Astrocyte of the spinal cord (primary cell): ENCODE results near the gene NELL2.

Experiments
- DNase-seq: peaks from one replicate; pipeline ENCODE4 v3.0.0; 2011; ENCODE audit warnings: low read depth, low spot score
- H3K4me3 ChIP-seq: 2 replicates; pipeline ENCODE4 v1.5.1; 2011; ENCODE audit warnings: low read depth, mild to moderate bottlenecking, low read length, moderate library complexity
- CTCF ChIP-seq: IDR thresholded peaks from 2 replicates; pipeline ENCODE4 v1.5.1; 2012; ENCODE audit warnings: low read depth, mild to moderate bottlenecking, low read length, inconsistent platforms
- in situ Hi-C: cut with HindIII; loops from 2 replicates; pipeline ENCODE4 v1.10.0; 2017; ENCODE audit warnings: low sequenced_read_pairs

Gene NELL2

GRCh38 chr12:44716711-44717110 lies 159.4 kb downstream of the NELL2 start:
- no peak for TF ChIP-seq CTCF
- DNase-seq, result no peak
- no peak overlapping the region for H3K4me3 ChIP-seq
- in situ Hi-C loops, result no loop called here

GRCh38 chr12:44711736-44712135 lies 164.4 kb downstream of the NELL2 start:
- TF ChIP-seq CTCF, result no peak
- no peak for DNase-seq
- H3K4me3 ChIP-seq, result no peak overlapping the region
- in situ Hi-C loops, result no loop called here

- in situ Hi-C loops, result no loop called here
- H3K4me3 ChIP-seq, result no peak overlapping the region
- no peak for DNase-seq
- TF ChIP-seq CTCF, result no peak
Observed at GRCh38 chr12:44709166-44709565, 166.9 kb downstream of the NELL2 start.

- TF ChIP-seq CTCF, result no peak
- no peak overlapping the region for H3K4me3 ChIP-seq
- in situ Hi-C loops, result no loop called here
- DNase-seq, result no peak
Observed at GRCh38 chr12:44708218-44708617, 167.9 kb downstream of the NELL2 start.

- no peak for TF ChIP-seq CTCF
- no peak for DNase-seq
- in situ Hi-C loops, result no loop called here
- H3K4me3 ChIP-seq, result no peak overlapping the region
Observed at GRCh38 chr12:44703182-44703910, 172.8 kb downstream of the NELL2 start.

GRCh38 chr12:44697511-44697910 lies 178.6 kb downstream of the NELL2 start:
- no peak overlapping the region for H3K4me3 ChIP-seq
- TF ChIP-seq CTCF, result no peak
- DNase-seq, result no peak
- in situ Hi-C loops, result no loop called here
